KMS-11 (cell line): ENCODE data around the gene NEDD9.

Source experiments
- H2AFZ ChIP-seq: fragments of 200-600 bp; sonication (generic); 2 replicates; pipeline ENCODE4 v1.6.1; 2016; ENCODE audit warnings: antibody characterized with exemption, mixed run types, low read depth
- H3K27ac ChIP-seq: fragments of 200-600 bp; sonication (generic); 2 replicates; pipeline ENCODE4 v1.6.1; 2016; ENCODE audit warnings: mild to moderate bottlenecking, mixed run types
- H3K27me3 ChIP-seq: fragments of 200-600 bp; sonication (generic); 2 replicates; pipeline ENCODE4 v1.6.1; 2017; ENCODE audit warnings: mild to moderate bottlenecking, low read depth, mixed run types, moderate library complexity; ENCODE audit not compliant: insufficient read depth
- H3K36me3 ChIP-seq: fragments of 200-600 bp; sonication (generic); 2 replicates; pipeline ENCODE4 v1.6.1; 2017; ENCODE audit warnings: mild to moderate bottlenecking, mixed run types; ENCODE audit not compliant: insufficient read depth
- H3K4me1 ChIP-seq: fragments of 200-600 bp; sonication (generic); 2 replicates; pipeline ENCODE4 v1.6.1; 2016; ENCODE audit warnings: mild to moderate bottlenecking, low read depth, mixed run types; ENCODE audit not compliant: poor library complexity, severe bottlenecking
- H3K4me2 ChIP-seq: fragments of 200-600 bp; sonication (generic); 2 replicates; pipeline ENCODE4 v1.7.0; 2016; ENCODE audit warnings: mild to moderate bottlenecking, mixed run types
- H3K4me3 ChIP-seq: fragments of 200-600 bp; sonication (generic); IDR thresholded peaks from 2 replicates; pipeline ENCODE4 v1.6.1; 2017; ENCODE audit warnings: low read depth, low read length, mixed read lengths; ENCODE audit not compliant: insufficient read depth
- H3K79me2 ChIP-seq: fragments of 200-600 bp; sonication (generic); 2 replicates; pipeline ENCODE4 v1.6.1; 2016; ENCODE audit warnings: low read depth, mixed run types; ENCODE audit not compliant: insufficient read depth
- H3K9ac ChIP-seq: fragments of 200-600 bp; sonication (generic); 2 replicates; pipeline ENCODE4 v1.6.1; 2016; ENCODE audit warnings: mild to moderate bottlenecking, mixed run types
- H4K20me1 ChIP-seq: fragments of 200-600 bp; sonication (generic); 2 replicates; pipeline ENCODE4 v1.6.1; 2016; ENCODE audit warnings: mild to moderate bottlenecking, mixed run types; ENCODE audit not compliant: insufficient read depth
- TF ChIP-seq, protein P1 (sequence below): fragments of 200-600 bp; sonication (generic); conservative IDR thresholded peaks from 2 replicates; pipeline ENCODE4 v1.6.1; 2017; ENCODE audit warnings: low read depth, mild to moderate bottlenecking, antibody characterized with exemption, low read length, moderate library complexity, mixed read lengths

Gene NEDD9

DNA sequence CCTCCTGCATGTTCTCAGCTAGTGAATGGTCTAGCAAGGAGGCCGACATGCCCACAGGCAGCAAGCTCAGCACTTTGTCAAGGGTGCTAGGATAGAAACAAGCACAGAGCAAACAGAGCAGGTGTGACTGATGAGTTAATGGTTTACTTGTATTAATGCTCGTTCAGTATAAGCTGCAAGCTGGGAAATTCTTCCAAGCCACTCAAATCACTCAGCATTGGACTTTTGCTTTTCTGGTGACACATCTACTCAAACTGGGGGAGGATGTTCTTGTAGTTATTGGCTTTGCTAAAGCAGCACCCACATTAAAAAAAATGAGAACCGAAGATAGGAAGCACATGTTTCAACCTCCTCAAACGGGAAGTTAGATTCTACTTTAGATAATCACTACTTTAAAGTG, 43.1 kb upstream of the NEDD9 start:
- no peak overlapping the region for H3K4me3 ChIP-seq
- H3K4me2 ChIP-seq, result no peak overlapping the region
- H3K4me1 ChIP-seq, result no peaks in the 10 kb centered on the region
- TF ChIP-seq, protein P1, sequence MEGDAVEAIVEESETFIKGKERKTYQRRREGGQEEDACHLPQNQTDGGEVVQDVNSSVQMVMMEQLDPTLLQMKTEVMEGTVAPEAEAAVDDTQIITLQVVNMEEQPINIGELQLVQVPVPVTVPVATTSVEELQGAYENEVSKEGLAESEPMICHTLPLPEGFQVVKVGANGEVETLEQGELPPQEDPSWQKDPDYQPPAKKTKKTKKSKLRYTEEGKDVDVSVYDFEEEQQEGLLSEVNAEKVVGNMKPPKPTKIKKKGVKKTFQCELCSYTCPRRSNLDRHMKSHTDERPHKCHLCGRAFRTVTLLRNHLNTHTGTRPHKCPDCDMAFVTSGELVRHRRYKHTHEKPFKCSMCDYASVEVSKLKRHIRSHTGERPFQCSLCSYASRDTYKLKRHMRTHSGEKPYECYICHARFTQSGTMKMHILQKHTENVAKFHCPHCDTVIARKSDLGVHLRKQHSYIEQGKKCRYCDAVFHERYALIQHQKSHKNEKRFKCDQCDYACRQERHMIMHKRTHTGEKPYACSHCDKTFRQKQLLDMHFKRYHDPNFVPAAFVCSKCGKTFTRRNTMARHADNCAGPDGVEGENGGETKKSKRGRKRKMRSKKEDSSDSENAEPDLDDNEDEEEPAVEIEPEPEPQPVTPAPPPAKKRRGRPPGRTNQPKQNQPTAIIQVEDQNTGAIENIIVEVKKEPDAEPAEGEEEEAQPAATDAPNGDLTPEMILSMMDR, result no peak
- no peaks in the 10 kb centered on the region for H3K27me3 ChIP-seq
- no peak overlapping the region for H3K9ac ChIP-seq
- no peaks in the 10 kb centered on the region for H4K20me1 ChIP-seq
- no peak overlapping the region for H2AFZ ChIP-seq
- H3K27ac ChIP-seq, result no peak overlapping the region
- H3K36me3 ChIP-seq, result no peaks in the 10 kb centered on the region
- no peaks in the 10 kb centered on the region for H3K79me2 ChIP-seq

DNA sequence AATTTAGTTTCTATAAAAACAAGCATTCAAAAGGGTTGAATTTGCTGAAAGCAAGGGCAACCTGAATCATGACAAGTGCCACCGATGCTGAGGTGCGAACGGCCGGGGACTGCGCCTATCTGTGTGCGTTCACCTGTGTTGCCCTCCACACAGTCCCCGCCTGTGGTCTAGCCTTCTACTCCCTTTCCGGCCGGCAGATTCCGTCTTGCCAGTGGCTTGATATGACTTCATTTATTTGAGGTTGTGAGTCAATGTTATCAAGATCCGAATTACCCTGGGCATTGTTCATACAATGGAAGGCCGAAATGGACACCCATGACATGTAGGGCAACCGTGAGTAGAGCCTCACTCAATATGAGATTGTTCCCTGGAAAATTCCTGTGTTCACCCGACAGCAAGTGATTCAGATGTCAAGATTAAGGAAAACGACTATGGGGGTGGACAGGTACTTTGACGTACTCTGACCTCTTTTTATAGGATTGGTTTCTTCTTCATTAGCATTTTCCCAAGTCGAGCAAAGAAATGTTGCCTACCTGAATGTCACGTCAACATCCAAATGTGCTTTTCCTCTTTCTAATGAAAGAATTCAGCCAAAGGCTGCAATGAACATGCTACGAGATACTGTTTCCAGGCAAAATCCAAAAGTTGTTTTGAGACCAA, 41.1 kb upstream of the NEDD9 start:
- Histone ChIP-seq H3K4me3 (no peak overlapping the region), H3K36me3 (no peaks in the 10 kb centered on the region), H3K4me1 (no peaks in the 10 kb centered on the region), H4K20me1 (no peaks in the 10 kb centered on the region), H2AFZ (no peak overlapping the region), H3K27me3 (no peaks in the 10 kb centered on the region), H3K9ac (no peak overlapping the region), H3K79me2 (no peaks in the 10 kb centered on the region), H3K27ac (no peak overlapping the region), H3K4me2 (no peak overlapping the region)
- TF ChIP-seq, protein P1, result no peak

DNA sequence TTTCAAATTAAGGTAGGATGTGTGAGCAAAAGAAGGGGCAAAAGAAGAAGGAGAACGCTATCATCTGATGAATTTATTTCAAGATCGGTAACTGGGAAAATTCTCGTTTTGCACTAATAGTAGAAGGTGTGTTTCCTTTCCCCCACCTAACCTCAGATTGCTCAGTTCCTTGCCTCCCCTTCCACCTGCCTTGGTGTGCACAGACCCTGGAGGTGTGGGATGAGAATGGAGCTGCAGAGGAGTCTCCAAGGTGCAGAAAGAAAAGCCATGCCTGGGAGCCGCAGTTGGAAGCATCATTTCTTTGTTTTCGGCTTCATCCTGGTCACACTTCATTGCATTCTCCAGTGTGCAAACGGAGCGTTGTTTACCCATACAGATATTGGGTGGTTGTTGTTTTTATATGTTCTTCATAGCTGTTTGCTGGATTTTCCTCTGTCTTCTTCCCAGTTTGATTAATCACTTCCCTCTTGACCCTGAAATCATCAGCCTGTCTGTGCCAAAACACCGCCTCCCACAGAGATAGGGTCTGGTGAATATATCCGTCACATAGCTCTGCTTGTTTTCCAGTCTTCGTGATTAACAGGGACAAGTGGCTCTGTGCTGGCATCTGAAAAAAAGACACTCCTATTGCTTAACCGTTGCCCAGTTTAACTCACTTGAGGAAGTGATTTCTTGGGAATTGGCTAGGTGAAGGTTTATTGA, 40.2 kb upstream of the NEDD9 start:
- no peaks in the 10 kb centered on the region for H3K4me1 ChIP-seq
- H3K27ac ChIP-seq, result no peak overlapping the region
- no peak overlapping the region for H3K9ac ChIP-seq
- H4K20me1 ChIP-seq, result no peaks in the 10 kb centered on the region
- H2AFZ ChIP-seq, result no peak overlapping the region
- no peak overlapping the region for H3K4me3 ChIP-seq
- H3K27me3 ChIP-seq, result no peaks in the 10 kb centered on the region
- TF ChIP-seq, protein P1, result no peak
- no peaks in the 10 kb centered on the region for H3K36me3 ChIP-seq
- no peaks in the 10 kb centered on the region for H3K79me2 ChIP-seq
- H3K4me2 ChIP-seq, result no peak overlapping the region

DNA sequence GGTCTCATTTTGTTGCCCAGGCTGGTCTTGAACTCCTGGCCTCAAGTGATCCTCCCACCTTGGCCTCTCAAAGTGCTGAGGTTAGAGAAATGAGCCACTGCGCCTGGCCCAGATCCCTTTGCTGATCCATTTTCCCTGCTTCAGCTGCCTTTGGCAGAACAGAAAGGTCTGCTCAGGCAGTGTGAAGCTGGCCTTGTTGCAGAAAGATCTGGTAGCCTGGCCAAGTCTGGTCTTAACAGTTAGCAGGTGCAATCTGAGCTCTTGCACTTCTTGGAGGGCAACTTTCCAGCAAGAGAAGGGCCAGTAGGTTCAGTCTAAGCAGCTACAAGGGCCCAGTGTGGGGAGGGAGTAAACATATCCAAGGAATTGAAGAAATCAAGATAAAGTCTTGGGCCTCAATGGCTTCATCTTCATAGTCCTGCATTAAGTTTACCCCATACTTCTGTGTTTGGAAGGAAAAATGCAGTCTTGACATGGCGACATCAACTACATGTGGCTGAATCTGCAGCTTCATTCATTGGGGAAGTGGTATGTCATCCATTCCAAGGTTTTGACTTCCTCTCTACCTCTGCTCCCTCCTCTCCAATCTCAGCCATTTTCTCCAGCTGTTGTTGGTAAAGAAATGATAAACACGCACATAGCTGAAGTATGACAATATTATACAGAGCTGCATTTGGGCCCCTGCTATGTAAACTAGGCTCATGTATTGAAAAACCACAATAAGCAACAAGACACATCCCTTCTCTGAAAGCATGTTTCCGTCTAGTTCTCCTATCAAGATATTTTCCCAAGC, 39.0 kb upstream of the NEDD9 start:
- H3K4me1 ChIP-seq, result no peaks in the 10 kb centered on the region
- H3K27ac ChIP-seq, result no peak overlapping the region
- no peak overlapping the region for H3K4me2 ChIP-seq

More for the DNA sequence above, 39.0 kb upstream of the NEDD9 start:
- Histone ChIP-seq H3K9ac (no peak overlapping the region), H4K20me1 (no peaks in the 10 kb centered on the region), H3K27me3 (no peaks in the 10 kb centered on the region), H3K4me3 (no peak overlapping the region), H3K36me3 (no peaks in the 10 kb centered on the region), H2AFZ (no peak overlapping the region), H3K79me2 (no peaks in the 10 kb centered on the region)
- TF ChIP-seq, protein P1, result no peak
